ENCODE measurements around the gene SH3BGRL3. TPM values are rescaled to one million over a fixed set of nuclear protein-coding genes. Genes with fewer than 3 reads are reported as not detected.

SH3BGRL3 gene
- total RNA-seq, 1 experiment from 2014 or later, result 133 TPM

DNA sequence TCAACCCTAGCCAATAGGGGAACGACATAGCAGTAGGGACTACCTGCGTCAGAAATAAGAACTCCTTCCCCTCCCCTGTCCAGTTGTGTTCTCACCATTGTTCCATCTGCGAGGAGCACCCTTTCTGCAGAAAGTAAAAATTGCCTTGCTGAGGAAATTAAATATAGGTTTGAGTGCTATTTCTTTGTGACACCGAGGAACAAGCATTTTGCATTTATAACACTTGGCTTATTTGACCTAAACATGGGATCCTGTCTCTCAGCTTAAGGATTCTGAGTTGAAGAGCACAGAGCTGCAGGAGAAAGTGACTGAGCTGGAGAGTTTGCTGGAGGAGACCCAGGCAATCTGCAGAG, 10.7 kb upstream of the SH3BGRL3 start:
- H3K4me3 Mint-ChIP-seq (ENCODE audit: unreplicated experiment), result no peak overlapping the region
- H3K4me1 Mint-ChIP-seq (ENCODE audit: insufficient read depth, unreplicated experiment), result peaks cover 4% of the 10 kb centered on the region
- no peaks in the 10 kb centered on the region for H3K27me3 Mint-ChIP-seq (ENCODE audit: insufficient read depth, unreplicated experiment)
- no peak for TF ChIP-seq CTCF (IDR thresholded peaks at IDR 0.05; ENCODE audit: unreplicated experiment)
- peaks cover 10% of the 10 kb centered on the region for H3K9me3 Mint-ChIP-seq (ENCODE audit: unreplicated experiment)
- H3K36me3 Mint-ChIP-seq (ENCODE audit: insufficient read depth, unreplicated experiment), result peaks cover 77% of the 10 kb centered on the region
- BruUV-seq (replicated peaks), result no TSS peak
- CTCF ChIA-PET, result interaction anchor here (0.6 kb wide), 1 partner anchor 39 kb away, joined by 3 read pairs; no protein-coding TSS in a partner anchor
- POLR2A ChIA-PET, result no interaction called here
- H3K27ac Mint-ChIP-seq (ENCODE audit: low read depth, unreplicated experiment), result peak overlapping the region; percentile 35
- intact Hi-C loops (cut with micrococcal nuclease), result no loop called here
- DNase-seq (ENCODE audit: unreplicated experiment), result no peak

GRCh38 chr1:26274801-26275425, 5.0 kb upstream of the SH3BGRL3 start:
- intact Hi-C loops (cut with micrococcal nuclease), result loop anchor here (1.0 to 5.0 kb wide), 5 partner anchors 46 to 163 kb away; partner anchors contain the start of gene PDIK1L
- Mint-ChIP-seq H3K27me3 (ENCODE audit: insufficient read depth, unreplicated experiment) (no peaks in the 10 kb centered on the region), H3K4me1 (ENCODE audit: insufficient read depth, unreplicated experiment) (peaks cover 54% of the 10 kb centered on the region), H3K9me3 (ENCODE audit: unreplicated experiment) (no peaks in the 10 kb centered on the region), H3K27ac (ENCODE audit: low read depth, unreplicated experiment) (peak overlapping the region; percentile 46), H3K36me3 (ENCODE audit: insufficient read depth, unreplicated experiment) (peaks cover 37% of the 10 kb centered on the region), H3K4me3 (ENCODE audit: unreplicated experiment) (no peak overlapping the region)
- ChIA-PET CTCF (interaction anchor here (0.5 to 6.5 kb wide), 13 partner anchors 9 to 824 kb away, joined by 3 to 51 read pairs (median 4); no protein-coding TSS in a partner anchor), POLR2A (interaction anchor here (0.5 to 8.9 kb wide), 12 partner anchors 9 to 588 kb away, joined by 3 to 83 read pairs (median 4); partner anchors contain the start of genes CEP85, CNKSR1, HMGN2 and SFN)
- no peak for DNase-seq (ENCODE audit: unreplicated experiment)
- TF ChIP-seq CTCF (IDR thresholded peaks at IDR 0.05; ENCODE audit: unreplicated experiment), result no peak
- no TSS peak for BruUV-seq (replicated peaks)

GRCh38 chr1:26275580-26276431, 4.1 kb upstream of the SH3BGRL3 start:
- Mint-ChIP-seq H3K9me3 (ENCODE audit: unreplicated experiment) (no peaks in the 10 kb centered on the region), H3K27me3 (ENCODE audit: insufficient read depth, unreplicated experiment) (no peaks in the 10 kb centered on the region), H3K4me3 (ENCODE audit: unreplicated experiment) (peak overlapping the region; percentile 13), H3K27ac (ENCODE audit: low read depth, unreplicated experiment) (peak overlapping the region; percentile 46), H3K36me3 (ENCODE audit: insufficient read depth, unreplicated experiment) (peaks cover 40% of the 10 kb centered on the region), H3K4me1 (ENCODE audit: insufficient read depth, unreplicated experiment) (peaks cover 59% of the 10 kb centered on the region)
- no TSS peak for BruUV-seq (replicated peaks)
- ChIA-PET POLR2A (interaction anchor here (0.7 to 8.9 kb wide), 13 partner anchors 9 to 588 kb away, joined by 3 to 83 read pairs (median 4); partner anchors contain the start of genes CEP85, CNKSR1, DHDDS and HMGN2), CTCF (interaction anchor here (0.6 to 6.5 kb wide), 22 partner anchors 9 to 258 kb away, joined by 3 to 51 read pairs (median 4); partner anchors contain the start of genes UBXN11 and ZNF593)
- TF ChIP-seq CTCF (IDR thresholded peaks at IDR 0.05; ENCODE audit: unreplicated experiment), result peak; percentile 41
- DNase-seq (ENCODE audit: unreplicated experiment), result peak; percentile 90
- intact Hi-C loops (cut with micrococcal nuclease), result loop anchor here (1.0 to 5.0 kb wide), 6 partner anchors 45 to 164 kb away; partner anchors contain the start of genes CNKSR1 and PDIK1L
